Epithelial cell of prostate (primary cell): ENCODE data around the gene PFDN2.
"Not testable (repeated sequence)": the region's sequence is repeated elsewhere in the genome, so short reads cannot be mapped to it uniquely, and the experiment has no call there.

Experiments used
- DNase-seq: peaks from one replicate; pipeline ENCODE4 v3.0.0-alpha.2; 2011; ENCODE audit warnings: low read depth, low spot score
- H3K27ac ChIP-seq: fragments of 450-650 bp; 2 replicates; pipeline ENCODE4 v1.5.1; 2017; ENCODE audit warnings: mild to moderate bottlenecking

The PFDN2 gene

GRCh38 chr1:161140755-161141400 is 23.0 kb upstream of the PFDN2 start:
- H3K27ac ChIP-seq: no peak overlapping the region
- DNase-seq: no peak

GRCh38 chr1:161139766-161140165 is 21.9 kb upstream of the PFDN2 start:
- no peak for DNase-seq
- H3K27ac ChIP-seq: no peak overlapping the region

GRCh38 chr1:161138431-161138830 is 20.6 kb upstream of the PFDN2 start:
- H3K27ac ChIP-seq: no peak overlapping the region
- DNase-seq: no peak

GRCh38 chr1:161137881-161138280 is 20.0 kb upstream of the PFDN2 start:
- no peak overlapping the region for H3K27ac ChIP-seq
- no peak for DNase-seq

- no peak for DNase-seq
- peak overlapping the region; percentile 96 for H3K27ac ChIP-seq
Measured at GRCh38 chr1:161133220-161133740, 15.4 kb upstream of the PFDN2 start.

- DNase-seq: peak; percentile 70
- H3K27ac ChIP-seq: peak within 1 kb of the TSS; percentile 96
Measured at GRCh38 chr1:161132410-161133219, 14.8 kb upstream of the PFDN2 start, which contains the start of gene DEDD. DEDD (minus strand) TSS chr1:161132667; CDS start chr1:161124462, 8,205 bp downstream.

GRCh38 chr1:161131523-161132409 is 13.9 kb upstream of the PFDN2 start:
- no peak for DNase-seq
- peak overlapping the region; percentile 96 for H3K27ac ChIP-seq

- H3K27ac ChIP-seq: no peak overlapping the region
- no peak for DNase-seq
Measured at GRCh38 chr1:161130266-161130665, 12.4 kb upstream of the PFDN2 start.

- no peak for DNase-seq
- no peak overlapping the region for H3K27ac ChIP-seq
Measured at GRCh38 chr1:161128591-161129420, 11.0 kb upstream of the PFDN2 start.

- DNase-seq: no peak
Measured at GRCh38 chr1:161127649-161128048, 9.8 kb upstream of the PFDN2 start.

GRCh38 chr1:161122967-161123366 is 5.1 kb upstream of the PFDN2 start:
- H3K27ac ChIP-seq: peak overlapping the region; percentile 3
- DNase-seq: no peak

More at GRCh38 chr1:161127649-161128048, 9.8 kb upstream of the PFDN2 start:
- no peak overlapping the region for H3K27ac ChIP-seq

- peak overlapping the region; percentile 3 for H3K27ac ChIP-seq
- DNase-seq: no peak
Measured at GRCh38 chr1:161121834-161122233, 4.0 kb upstream of the PFDN2 start.

GRCh38 chr1:161121042-161121650 is 3.3 kb upstream of the PFDN2 start:
- H3K27ac ChIP-seq: peak overlapping the region; percentile 97
- no peak for DNase-seq

- H3K27ac ChIP-seq: peak overlapping the region; percentile 97
- DNase-seq: peak; percentile 84
Measured at GRCh38 chr1:161119092-161119903, 1.5 kb upstream of the PFDN2 start.

GRCh38 chr1:161115961-161116360 is 1.9 kb downstream of the PFDN2 start:
- H3K27ac ChIP-seq: peak overlapping the region; percentile 97
- DNase-seq: not testable (repeated sequence)

GRCh38 chr1:161115132-161115711 is 2.6 kb downstream of the PFDN2 start:
- peak overlapping the region; percentile 97 for H3K27ac ChIP-seq
- DNase-seq: peak; percentile 99

- H3K27ac ChIP-seq: peak overlapping the region; percentile 97
- no peak for DNase-seq
Measured at GRCh38 chr1:161114556-161114955, 3.3 kb downstream of the PFDN2 start.

- H3K27ac ChIP-seq: peak overlapping the region; percentile 97
- no peak for DNase-seq
Measured at GRCh38 chr1:161113915-161114314, 3.9 kb downstream of the PFDN2 start.
